Astrocyte (in vitro differentiated cells and primary cell): ENCODE measurements around the gene NHLRC1.
A peak's percentile ranks its signal among the peaks of the same experiment; 100 is the strongest.

Experiments
- EZH2 ChIP-seq: IDR thresholded peaks from 2 replicates; pipeline ENCODE4 v1.6.1; 2012; ENCODE audit warnings: mild to moderate bottlenecking, low read length, inconsistent platforms; ENCODE audit not compliant: insufficient read depth
- TF ChIP-seq, protein P1 (sequence below): IDR thresholded peaks from 2 replicates; pipeline ENCODE4 v1.5.1; 2011; ENCODE audit warnings: low read depth, mild to moderate bottlenecking, inconsistent platforms, low read length, moderate library complexity; ENCODE audit not compliant: insufficient read depth

DNA sequence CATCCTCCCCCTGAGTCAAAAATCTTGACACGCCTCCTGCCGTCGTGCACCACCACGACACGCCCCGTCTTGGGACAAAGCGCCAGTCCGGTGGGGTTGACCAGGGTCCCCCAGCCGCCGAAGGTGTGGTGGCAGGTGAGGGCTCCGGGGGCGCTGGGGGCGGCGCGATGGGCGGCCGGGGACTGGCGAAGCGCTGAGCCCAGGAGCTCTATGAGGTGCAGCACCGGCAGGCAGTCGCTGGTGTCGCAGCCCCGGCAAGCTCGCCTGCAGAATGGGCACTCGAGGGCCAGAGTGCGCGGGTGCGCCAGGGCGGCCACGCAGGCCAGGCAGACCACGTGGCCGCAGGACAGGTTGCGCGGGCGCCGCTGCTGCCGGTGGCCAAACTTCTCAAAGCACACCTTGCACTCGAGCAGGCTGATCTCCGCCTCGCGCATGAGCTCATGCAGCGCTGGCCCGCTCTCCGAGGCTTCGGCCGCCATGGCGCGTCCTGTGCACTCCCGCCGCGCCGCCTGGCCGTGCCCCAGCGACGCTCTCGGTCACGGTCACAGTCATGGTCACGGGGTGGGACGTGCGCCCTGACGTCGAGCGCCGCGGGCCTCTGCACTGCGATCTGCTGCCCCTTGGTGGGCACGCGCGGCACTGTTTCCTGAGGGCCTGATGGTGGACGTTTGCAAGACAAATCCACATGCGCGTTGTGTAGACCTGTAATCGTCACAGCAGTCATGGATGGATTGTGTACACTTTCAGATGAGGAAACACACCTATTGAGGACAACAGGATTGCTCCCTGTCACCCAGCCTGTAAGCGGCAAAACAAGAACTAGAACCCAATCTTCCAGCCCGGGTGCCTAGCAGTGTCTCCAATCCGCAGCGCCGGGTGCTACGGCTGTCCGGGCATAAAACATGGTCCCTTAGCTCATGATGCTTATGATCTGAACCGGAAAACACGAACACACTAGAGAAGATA lies at the start of gene NHLRC1:
- TF ChIP-seq, protein P1, sequence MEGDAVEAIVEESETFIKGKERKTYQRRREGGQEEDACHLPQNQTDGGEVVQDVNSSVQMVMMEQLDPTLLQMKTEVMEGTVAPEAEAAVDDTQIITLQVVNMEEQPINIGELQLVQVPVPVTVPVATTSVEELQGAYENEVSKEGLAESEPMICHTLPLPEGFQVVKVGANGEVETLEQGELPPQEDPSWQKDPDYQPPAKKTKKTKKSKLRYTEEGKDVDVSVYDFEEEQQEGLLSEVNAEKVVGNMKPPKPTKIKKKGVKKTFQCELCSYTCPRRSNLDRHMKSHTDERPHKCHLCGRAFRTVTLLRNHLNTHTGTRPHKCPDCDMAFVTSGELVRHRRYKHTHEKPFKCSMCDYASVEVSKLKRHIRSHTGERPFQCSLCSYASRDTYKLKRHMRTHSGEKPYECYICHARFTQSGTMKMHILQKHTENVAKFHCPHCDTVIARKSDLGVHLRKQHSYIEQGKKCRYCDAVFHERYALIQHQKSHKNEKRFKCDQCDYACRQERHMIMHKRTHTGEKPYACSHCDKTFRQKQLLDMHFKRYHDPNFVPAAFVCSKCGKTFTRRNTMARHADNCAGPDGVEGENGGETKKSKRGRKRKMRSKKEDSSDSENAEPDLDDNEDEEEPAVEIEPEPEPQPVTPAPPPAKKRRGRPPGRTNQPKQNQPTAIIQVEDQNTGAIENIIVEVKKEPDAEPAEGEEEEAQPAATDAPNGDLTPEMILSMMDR = peak; percentile 73
- no peak for TF ChIP-seq EZH2
